H1 (cell line): ENCODE data around the gene TOMM7. TPM values are rescaled to one million over a fixed set of nuclear protein-coding genes. Genes with fewer than 3 reads are reported as not detected.

Source experiments
- BACH1 ChIP-seq: IDR thresholded peaks from 2 replicates; pipeline ENCODE4 v1.6.1; 2012; ENCODE audit warnings: low read length, improper control_type of control experiment
- CEBPB ChIP-seq: IDR thresholded peaks from 2 replicates; pipeline ENCODE4 v1.6.1; 2012; ENCODE audit warnings: low read depth, low read length
- EZH2 ChIP-seq: fragments of 200-600 bp; sonication (generic); IDR thresholded peaks from 2 replicates; pipeline ENCODE4 v1.7.1; 2012; ENCODE audit warnings: low read depth, mild to moderate bottlenecking, moderate library complexity, low read length, inconsistent platforms; ENCODE audit not compliant: severe bottlenecking
- KDM4A ChIP-seq: IDR thresholded peaks from one replicate; pipeline ENCODE4 v1.7.1; 2012; ENCODE audit warnings: low read depth, mild to moderate bottlenecking, moderate library complexity, low read length, inconsistent platforms; ENCODE audit not compliant: severe bottlenecking
- RFX5 ChIP-seq: IDR thresholded peaks from 2 replicates; pipeline ENCODE4 v1.6.1; 2011; ENCODE audit warnings: low read depth, low read length, improper control_type of control experiment, borderline replicate concordance
- SRF ChIP-seq: IDR thresholded peaks from 2 replicates; pipeline ENCODE4 v1.6.1; 2011; ENCODE audit warnings: mild to moderate bottlenecking, low read depth, low read length, moderate library complexity
- TBP ChIP-seq: IDR thresholded peaks from 2 replicates; pipeline ENCODE4 v1.6.1; 2011; ENCODE audit warnings: low read depth, low read length, improper control_type of control experiment
- polyA plus RNA-seq, 7 experiments: library from polyadenylated mRNA; depleted of rRNA in 3 of 7; stranded (reverse) in 5 of 7; unstranded in 2 of 7; fragments of >200 nt in 5 of 7; fragments of 200-250 nt in 2 of 7; gene quantifications; 1 replicate in 5 of 7; 2 replicates in 1 of 7; 4 replicates in 1 of 7; pipeline versions ENCODE4 v1.2.1 to v1.2.3, GENCODE V29; 2011 to 2013; ENCODE audit warnings: missing spikeins in 2 of 7, mixed read lengths in 2 of 7
- total RNA-seq: library from RNA; stranded (reverse); fragmentation: NEBNext Ultra II Directional; extraction: Animal tissue kit (Norgen Biotek cat#: 25700); gene quantifications from 2 replicates; pipeline ENCODE4 v1.2.1, GENCODE V29; 2021

TOMM7 gene
- total and polyA plus RNA-seq, 2 of the 8 experiments (the other 6 are each of a cell fraction or from before 2014, with no cell fraction given): 389 to 508 TPM

DNA sequence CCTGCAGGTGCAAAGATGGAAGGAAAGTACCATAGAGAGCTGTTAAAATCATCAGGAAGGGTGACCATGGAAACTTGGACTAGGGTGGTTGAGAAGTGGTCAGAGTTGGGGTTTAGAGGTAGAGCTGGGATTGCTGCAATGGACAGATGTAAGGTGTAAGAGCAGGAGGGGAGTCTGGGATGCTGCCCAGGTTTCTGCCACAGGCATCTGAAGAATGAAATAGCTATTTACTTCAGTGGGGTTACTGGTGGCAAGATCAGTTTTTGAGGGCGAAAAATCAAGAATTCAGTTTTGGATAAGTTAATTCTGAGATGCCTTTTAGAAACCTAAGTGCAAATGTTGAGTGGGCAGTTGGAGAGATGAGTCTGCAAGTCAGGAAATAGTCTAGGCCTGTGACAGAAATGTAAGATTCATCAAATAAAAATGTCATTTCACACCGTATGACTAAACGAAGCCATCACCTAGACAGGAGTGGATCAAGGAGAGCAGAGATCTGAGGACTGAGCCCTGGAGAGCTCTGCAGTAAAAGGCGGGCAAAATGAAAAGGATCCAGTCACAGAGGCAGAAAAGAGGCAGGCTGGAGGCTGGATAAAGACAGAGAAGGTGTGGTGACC, 22.7 kb upstream of the TOMM7 start (continued):
- TF ChIP-seq EZH2 (no peak), KDM4A (no peak), BACH1 (no peak), RFX5 (no peak), CEBPB (no peak), SRF (no peak), TBP (no peak)
